HEK293 (cell line): Measurements from ENCODE around the gene TMEM145.

Source experiments
- EGR2 ChIP-seq: fragments of 450-650 bp; formaldehyde crosslinking; IDR thresholded peaks from 2 replicates; pipeline ENCODE4 v1.5.1; 2016; ENCODE audit warnings: low read depth, missing biosample characterization, missing genetic modification characterization
- GFI1B ChIP-seq: fragments of 450-650 bp; formaldehyde crosslinking; IDR thresholded peaks from 2 replicates; pipeline ENCODE4 v1.5.1; 2016; ENCODE audit warnings: missing biosample characterization, missing genetic modification characterization
- GLI4 ChIP-seq: fragments of 450-650 bp; formaldehyde crosslinking; IDR thresholded peaks from 2 replicates; pipeline ENCODE4 v1.5.1; 2016; ENCODE audit warnings: missing biosample characterization, missing genetic modification characterization
- KLF17 ChIP-seq: fragments of 450-650 bp; formaldehyde crosslinking; IDR thresholded peaks from 2 replicates; pipeline ENCODE4 v1.5.1; 2016; ENCODE audit warnings: missing biosample characterization, missing genetic modification characterization
- WT1 ChIP-seq: fragments of 450-650 bp; formaldehyde crosslinking; IDR thresholded peaks from 2 replicates; pipeline ENCODE4 v1.5.1; 2016; ENCODE audit warnings: missing biosample characterization, missing genetic modification characterization
- ZBTB11 ChIP-seq: fragments of 450-650 bp; formaldehyde crosslinking; conservative IDR thresholded peaks from 2 replicates; pipeline ENCODE4 v1.5.1; 2016; ENCODE audit warnings: low read depth, missing biosample characterization, missing genetic modification characterization
- ZEB2 ChIP-seq: fragments of 450-650 bp; formaldehyde crosslinking; IDR thresholded peaks from 2 replicates; pipeline ENCODE4 v1.5.1; 2016; ENCODE audit warnings: missing biosample characterization, missing genetic modification characterization
- ZNF133 ChIP-seq: fragments of 450-650 bp; formaldehyde crosslinking; IDR thresholded peaks from 2 replicates; pipeline ENCODE4 v1.5.1; 2016; ENCODE audit warnings: missing biosample characterization, missing genetic modification characterization
- ZNF138 ChIP-seq: fragments of 450-650 bp; formaldehyde crosslinking; IDR thresholded peaks from 2 replicates; pipeline ENCODE4 v1.5.1; 2016; ENCODE audit warnings: missing biosample characterization, missing genetic modification characterization, borderline replicate concordance
- ZNF155 ChIP-seq: fragments of 450-650 bp; formaldehyde crosslinking; IDR thresholded peaks from 2 replicates; pipeline ENCODE4 v1.5.1; 2016; ENCODE audit warnings: missing biosample characterization, missing genetic modification characterization
- ZNF174 ChIP-seq: fragments of 450-650 bp; formaldehyde crosslinking; IDR thresholded peaks from 2 replicates; pipeline ENCODE4 v1.5.0; 2017; ENCODE audit warnings: missing biosample characterization, mild to moderate bottlenecking, missing genetic modification characterization
- ZNF2 ChIP-seq: fragments of 450-650 bp; formaldehyde crosslinking; IDR thresholded peaks from 2 replicates; pipeline ENCODE4 v1.5.1; 2016; ENCODE audit warnings: missing biosample characterization, missing genetic modification characterization
- ZNF202 ChIP-seq: fragments of 450-650 bp; formaldehyde crosslinking; IDR thresholded peaks from 2 replicates; pipeline ENCODE4 v1.5.1; 2016; ENCODE audit warnings: missing biosample characterization, missing genetic modification characterization, borderline replicate concordance
- ZNF248 ChIP-seq: fragments of 450-650 bp; formaldehyde crosslinking; IDR thresholded peaks from 2 replicates; pipeline ENCODE4 v1.5.1; 2017; ENCODE audit warnings: missing biosample characterization, missing genetic modification characterization
- ZNF292 ChIP-seq: fragments of 450-650 bp; formaldehyde crosslinking; IDR thresholded peaks from 2 replicates; pipeline ENCODE4 v1.5.1; 2016; ENCODE audit warnings: low read depth, missing biosample characterization, missing genetic modification characterization, borderline replicate concordance
- ZNF366 ChIP-seq: fragments of 450-650 bp; formaldehyde crosslinking; conservative IDR thresholded peaks from 2 replicates; pipeline ENCODE4 v1.5.1; 2016; ENCODE audit warnings: missing biosample characterization, missing genetic modification characterization
- ZNF394 ChIP-seq: fragments of 450-650 bp; formaldehyde crosslinking; IDR thresholded peaks from 2 replicates; pipeline ENCODE4 v1.5.1; 2016; ENCODE audit warnings: missing biosample characterization, missing genetic modification characterization, mild to moderate bottlenecking, moderate library complexity, borderline replicate concordance
- ZNF398 ChIP-seq: fragments of 450-650 bp; formaldehyde crosslinking; IDR thresholded peaks from 2 replicates; pipeline ENCODE4 v1.5.1; 2017; ENCODE audit warnings: missing biosample characterization, missing genetic modification characterization
- ZNF433 ChIP-seq: fragments of 450-650 bp; formaldehyde crosslinking; IDR thresholded peaks from 2 replicates; pipeline ENCODE4 v1.5.1; 2016; ENCODE audit warnings: missing biosample characterization, missing genetic modification characterization, low read depth
- ZNF530 ChIP-seq: fragments of 450-650 bp; formaldehyde crosslinking; IDR thresholded peaks from 2 replicates; pipeline ENCODE4 v1.5.1; 2016; ENCODE audit warnings: low read depth, missing biosample characterization, missing genetic modification characterization
- ZNF561 ChIP-seq: fragments of 450-650 bp; IDR thresholded peaks from 2 replicates; pipeline ENCODE4 v1.5.1; 2018; ENCODE audit warnings: missing biosample characterization, missing genetic modification characterization, borderline replicate concordance
- ZNF610 ChIP-seq: fragments of 450-650 bp; formaldehyde crosslinking; IDR thresholded peaks from 2 replicates; pipeline ENCODE4 v1.5.1; 2016; ENCODE audit warnings: missing biosample characterization, missing genetic modification characterization, borderline replicate concordance
- ZNF660 ChIP-seq: fragments of 450-650 bp; IDR thresholded peaks from 2 replicates; pipeline ENCODE4 v1.5.1; 2018; ENCODE audit warnings: missing biosample characterization, mild to moderate bottlenecking, missing genetic modification characterization
- ZNF692 ChIP-seq: fragments of 450-650 bp; formaldehyde crosslinking; IDR thresholded peaks from 2 replicates; pipeline ENCODE4 v1.5.1; 2016; ENCODE audit warnings: missing biosample characterization, missing genetic modification characterization
- ZSCAN23 ChIP-seq: fragments of 450-650 bp; formaldehyde crosslinking; IDR thresholded peaks from 2 replicates; pipeline ENCODE4 v1.5.1; 2016; ENCODE audit warnings: missing biosample characterization, missing genetic modification characterization
- TF ChIP-seq, protein P1 (sequence below): fragments of 450-650 bp; formaldehyde crosslinking; IDR thresholded peaks from 2 replicates; pipeline ENCODE4 v1.5.1; 2016; ENCODE audit warnings: missing biosample characterization, missing genetic modification characterization

TMEM145 gene

DNA sequence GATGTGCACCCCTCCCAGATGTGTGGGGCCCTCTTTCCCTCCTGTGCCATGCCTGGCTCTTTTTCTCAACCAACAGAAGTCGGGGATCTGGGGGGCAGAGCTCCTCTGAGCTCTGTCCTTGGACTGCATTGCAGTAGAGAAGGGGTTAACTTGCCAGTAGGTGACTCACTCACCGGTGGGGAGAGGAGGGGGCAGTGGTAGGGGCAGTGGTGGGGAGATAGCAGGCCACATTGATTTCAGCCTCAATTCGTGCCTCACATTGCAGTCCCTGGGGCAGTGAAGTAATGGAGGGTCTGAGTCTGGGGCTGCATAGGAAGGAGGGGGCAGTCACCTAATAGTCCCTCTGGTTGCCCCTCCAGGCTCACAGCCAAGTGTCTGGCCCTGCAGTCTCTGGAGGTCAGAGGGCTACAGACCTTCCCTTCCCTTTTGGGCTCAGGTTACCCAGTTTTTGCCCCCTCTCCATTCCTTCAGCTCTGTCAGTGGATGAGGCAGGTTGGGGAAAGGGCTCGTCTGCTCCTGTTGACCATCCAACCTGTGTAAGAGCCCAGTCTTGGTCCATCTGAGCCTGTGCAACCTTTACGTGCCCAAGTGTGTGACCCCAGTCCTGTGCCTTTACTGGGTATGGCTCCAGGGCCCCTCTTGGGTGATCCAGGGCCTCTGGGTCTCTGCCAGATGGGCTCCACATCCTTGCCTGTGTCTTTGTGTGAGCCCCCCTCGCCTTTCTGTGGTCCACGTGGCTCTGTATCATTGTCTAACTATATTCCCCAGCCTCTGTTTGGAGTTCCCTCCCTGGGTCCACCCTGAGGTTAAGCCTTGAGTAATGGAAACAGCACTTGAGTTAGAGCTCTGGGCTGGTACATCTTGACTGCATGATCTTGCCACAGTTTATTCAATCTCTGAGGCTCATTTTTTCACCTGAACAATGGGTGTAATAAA, 31.0 kb upstream of the TMEM145 start (continued):
- TF ChIP-seq ZNF138 (tag by site-specific recombination) (no peak), ZNF561 (tag by site-specific recombination) (peak; percentile 69; the same call in 1 of the 2 replicates), ZNF660 (tag by site-specific recombination) (peak; percentile 77; the same call in 1 of the 2 replicates), ZNF692 (tag by site-specific recombination) (peak; percentile 97), WT1 (tag by site-specific recombination) (no peak), ZBTB11 (tag by site-specific recombination) (no peak), ZNF366 (tag by site-specific recombination) (peak; percentile 52; the same call in 1 of the 2 replicates), ZNF433 (tag by site-specific recombination) (no peak), ZNF394 (no peak; the same call in 1 of the 2 replicates), ZNF610 (tag by site-specific recombination) (0 out of 2 replicates have a peak, but pooled peaks have one; percentile 18), ZNF248 (no peak), ZNF530 (tag by site-specific recombination) (no peak), ZNF174 (no peak), ZNF292 (tag by site-specific recombination) (no peak), ZNF133 (tag by site-specific recombination) (no peak), EGR2 (tag by site-specific recombination) (no peak), ZNF2 (tag by site-specific recombination) (no peak), ZSCAN23 (tag by site-specific recombination) (peak; percentile 25; the same call in 1 of the 2 replicates), ZNF202 (tag by site-specific recombination) (no peak), GLI4 (tag by site-specific recombination) (no peak), ZEB2 (tag by site-specific recombination) (peak; percentile 86), KLF17 (peak; percentile 96), ZNF398 (tag by site-specific recombination) (peak; percentile 98), ZNF155 (tag by site-specific recombination) (no peak), GFI1B (tag by site-specific recombination) (no peak)
- TF ChIP-seq, protein P1, sequence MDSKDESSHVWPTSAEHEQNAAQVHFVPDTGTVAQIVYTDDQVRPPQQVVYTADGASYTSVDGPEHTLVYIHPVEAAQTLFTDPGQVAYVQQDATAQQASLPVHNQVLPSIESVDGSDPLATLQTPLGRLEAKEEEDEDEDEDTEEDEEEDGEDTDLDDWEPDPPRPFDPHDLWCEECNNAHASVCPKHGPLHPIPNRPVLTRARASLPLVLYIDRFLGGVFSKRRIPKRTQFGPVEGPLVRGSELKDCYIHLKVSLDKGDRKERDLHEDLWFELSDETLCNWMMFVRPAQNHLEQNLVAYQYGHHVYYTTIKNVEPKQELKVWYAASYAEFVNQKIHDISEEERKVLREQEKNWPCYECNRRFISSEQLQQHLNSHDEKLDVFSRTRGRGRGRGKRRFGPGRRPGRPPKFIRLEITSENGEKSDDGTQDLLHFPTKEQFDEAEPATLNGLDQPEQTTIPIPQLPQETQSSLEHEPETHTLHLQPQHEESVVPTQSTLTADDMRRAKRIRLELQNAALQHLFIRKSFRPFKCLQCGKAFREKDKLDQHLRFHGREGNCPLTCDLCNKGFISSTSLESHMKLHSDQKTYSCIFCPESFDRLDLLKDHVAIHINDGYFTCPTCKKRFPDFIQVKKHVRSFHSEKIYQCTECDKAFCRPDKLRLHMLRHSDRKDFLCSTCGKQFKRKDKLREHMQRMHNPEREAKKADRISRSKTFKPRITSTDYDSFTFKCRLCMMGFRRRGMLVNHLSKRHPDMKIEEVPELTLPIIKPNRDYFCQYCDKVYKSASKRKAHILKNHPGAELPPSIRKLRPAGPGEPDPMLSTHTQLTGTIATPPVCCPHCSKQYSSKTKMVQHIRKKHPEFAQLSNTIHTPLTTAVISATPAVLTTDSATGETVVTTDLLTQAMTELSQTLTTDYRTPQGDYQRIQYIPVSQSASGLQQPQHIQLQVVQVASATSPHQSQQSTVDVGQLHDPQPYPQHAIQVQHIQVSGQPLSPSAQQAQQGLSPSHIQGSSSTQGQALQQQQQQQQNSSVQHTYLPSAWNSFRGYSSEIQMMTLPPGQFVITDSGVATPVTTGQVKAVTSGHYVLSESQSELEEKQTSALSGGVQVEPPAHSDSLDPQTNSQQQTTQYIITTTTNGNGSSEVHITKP (tag by site-specific recombination) = peak; percentile 88
